Measurements from ENCODE around the gene RAB40C.
"Not testable (repeated sequence)": the region's sequence is repeated elsewhere in the genome, so short reads cannot be mapped to it uniquely, and the experiment has no call there.

Gene RAB40C

DNA sequence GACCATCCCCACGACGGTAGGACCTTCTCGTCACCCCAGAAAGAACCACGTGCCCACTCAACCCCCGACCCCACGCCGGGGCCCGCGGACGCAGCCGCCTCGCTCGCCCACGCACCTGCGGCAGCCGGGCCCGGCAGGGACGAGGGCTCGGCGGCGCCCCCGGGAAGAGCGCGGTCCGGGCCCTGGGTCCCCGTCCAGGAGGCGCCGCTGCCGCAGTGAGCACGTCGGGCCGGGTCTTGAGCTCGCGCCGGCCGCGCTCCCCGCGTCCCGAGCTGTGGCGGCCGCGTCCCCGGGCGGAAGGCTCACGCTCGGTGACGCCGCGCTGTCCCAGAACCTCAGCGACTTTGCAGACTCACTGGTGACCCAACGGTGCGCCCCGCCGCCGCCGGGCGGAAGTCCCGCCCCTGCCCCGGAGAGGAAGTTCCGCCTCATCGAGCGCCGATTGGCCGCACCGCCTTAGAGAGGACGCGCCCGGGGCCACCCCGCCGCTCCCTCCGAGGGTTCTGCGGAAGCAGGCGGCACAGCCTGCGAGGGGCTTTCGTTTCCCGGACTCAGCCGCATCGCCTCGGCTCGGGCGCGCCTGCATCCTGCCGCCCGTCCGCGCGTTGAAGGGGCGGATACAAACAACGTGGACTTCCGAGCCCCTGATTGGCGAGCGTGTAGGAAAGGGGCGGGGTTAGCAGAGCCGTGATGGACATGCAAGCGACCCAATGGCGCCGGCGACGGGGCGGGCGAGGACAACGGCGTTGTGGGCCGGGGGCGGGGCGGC is 793 bp upstream of the RAB40C start:
- DNase-seq (ENCODE audit: low read depth, low spot score): no peak

DNA sequence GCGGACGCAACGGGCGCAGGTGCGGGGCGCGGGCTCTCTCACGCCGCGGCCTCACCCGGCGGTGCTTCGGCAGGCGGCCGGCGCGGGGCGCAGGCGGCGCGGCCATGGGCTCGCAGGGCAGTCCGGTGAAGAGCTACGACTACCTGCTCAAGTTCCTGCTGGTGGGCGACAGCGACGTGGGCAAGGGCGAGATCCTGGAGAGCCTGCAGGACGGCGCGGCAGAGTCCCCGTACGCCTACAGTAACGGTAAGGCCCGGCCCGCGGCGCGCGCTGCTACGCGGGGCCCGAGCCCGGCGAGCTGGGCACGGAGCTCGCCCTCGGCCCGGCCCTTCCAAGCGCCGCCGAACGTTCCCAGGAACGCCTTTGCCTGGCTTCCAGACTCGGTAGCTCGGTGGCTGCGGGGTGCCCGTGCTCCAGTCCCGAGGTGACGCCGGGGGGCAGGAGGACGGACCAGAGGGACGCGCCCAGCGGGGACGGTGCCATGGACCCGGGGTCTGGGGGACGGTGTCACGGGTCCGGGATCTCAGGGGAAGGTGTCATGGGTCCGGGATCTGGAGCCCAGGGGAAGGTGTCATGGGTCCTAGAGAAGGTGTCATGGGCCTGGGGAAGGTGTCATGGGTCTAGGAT is 435 bp downstream of the RAB40C start:
- DNase-seq (ENCODE audit: low read depth, low spot score): no peak

DNA sequence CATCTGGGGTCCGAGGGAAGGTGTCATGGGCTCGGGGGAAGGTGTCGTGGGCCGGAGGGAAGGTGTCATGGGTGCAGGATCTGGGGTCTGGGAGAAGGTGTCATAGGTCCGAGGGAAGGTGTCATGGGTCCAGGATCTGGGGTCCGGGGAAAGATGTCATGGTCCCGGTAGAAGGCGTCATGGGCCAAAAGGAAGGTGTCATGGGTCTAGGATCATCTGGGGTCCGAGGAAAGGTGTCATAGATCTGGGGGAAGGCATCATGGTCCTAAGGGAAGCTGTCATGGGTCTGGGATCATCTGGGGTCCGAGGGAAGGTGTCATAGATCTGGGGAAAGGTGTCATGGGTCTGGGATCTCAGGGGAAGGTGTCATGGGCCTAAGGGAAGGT is 942 bp downstream of the RAB40C start:
- DNase-seq (ENCODE audit: low read depth, low spot score): no peak

DNA sequence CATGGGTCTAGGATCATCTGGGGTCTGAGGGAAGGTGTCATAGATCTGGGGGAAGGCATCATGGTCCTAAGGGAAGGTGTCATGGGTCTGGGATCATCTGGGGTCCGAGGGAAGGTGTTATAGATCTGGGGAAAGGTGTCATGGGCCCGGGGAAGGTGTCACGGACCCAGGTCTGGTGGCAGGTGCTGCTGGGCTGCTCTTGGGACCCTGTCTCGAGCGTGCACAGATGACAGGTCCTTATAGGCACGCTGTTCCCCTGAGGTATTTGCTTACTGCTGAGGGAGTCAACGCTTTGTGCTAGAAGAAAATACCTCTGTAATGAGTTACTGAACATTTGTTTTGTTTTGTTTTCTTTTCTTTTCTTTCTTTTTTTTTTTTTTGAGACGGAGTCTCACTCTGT is 1.4 kb downstream of the RAB40C start:
- DNase-seq (ENCODE audit: low read depth, low spot score): no peak

DNA sequence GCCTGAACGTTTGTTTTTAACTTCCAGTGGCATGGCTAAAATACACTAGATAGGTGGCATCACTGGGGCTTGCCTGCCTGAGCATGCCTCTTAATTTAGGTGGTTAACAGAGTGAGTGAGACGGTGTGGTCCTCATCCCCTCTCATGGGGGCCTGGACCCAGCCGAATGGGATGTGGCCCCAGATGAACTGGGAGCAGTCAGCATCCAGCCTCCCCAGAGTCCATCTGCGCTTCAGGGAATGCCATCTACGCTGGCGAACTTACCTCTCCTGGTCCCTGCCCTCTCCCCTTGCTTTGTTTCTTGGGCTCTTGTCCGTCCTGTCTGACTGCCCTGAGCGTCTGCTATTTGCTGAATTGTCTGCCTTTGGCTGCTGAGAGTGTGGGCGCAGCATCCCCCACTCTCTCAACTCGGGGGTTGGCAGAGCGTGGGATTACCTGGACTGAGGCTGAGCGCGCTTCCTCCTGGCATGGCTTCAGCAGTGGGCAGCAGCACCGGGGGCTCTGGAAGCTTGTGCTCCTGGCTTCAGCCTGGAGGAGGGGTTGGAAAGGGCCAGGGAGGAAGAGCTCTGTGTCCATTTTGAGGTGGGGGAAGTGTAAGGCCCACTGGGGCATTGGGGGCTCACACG is 2.1 kb downstream of the RAB40C start:
- no peak for DNase-seq (ENCODE audit: low read depth, low spot score)

DNA sequence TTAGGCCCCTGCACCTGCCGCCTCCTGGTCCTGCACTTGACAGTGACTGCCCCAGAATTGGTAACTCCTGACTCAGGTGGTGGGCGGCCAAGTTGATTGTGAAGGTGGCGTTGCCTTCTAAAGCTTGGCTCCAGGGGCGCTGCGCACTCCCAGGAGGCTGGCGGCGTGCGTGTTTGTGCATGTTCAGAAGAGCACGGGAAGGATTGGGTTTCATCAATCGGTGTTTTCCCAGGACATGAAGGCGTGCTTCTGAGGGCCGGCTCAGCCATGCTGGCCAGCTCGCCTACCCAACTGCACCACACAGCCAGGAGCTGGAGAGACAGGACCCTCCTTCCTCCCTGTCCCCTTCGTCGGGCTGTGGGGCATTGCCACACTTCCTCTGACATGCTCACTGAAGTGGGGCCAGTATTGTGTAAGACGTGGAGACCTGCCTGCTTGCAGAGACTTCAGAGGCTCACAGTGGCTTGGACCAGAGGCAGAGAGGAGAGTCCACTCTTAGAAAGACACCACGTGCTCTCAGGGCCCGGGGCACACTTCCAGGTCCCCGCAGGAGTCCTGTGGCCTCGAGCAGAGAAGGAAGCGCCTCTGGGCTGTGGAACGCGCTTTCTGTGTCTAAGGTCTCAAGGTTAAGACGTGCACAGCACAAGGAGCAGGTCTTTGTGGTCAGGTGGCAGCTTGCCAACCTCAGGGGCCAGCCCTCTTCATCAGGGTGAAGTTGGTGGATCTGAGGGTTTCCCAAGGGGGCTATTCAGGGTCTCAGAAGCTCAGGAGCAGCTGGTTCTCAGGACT is 2.8 kb downstream of the RAB40C start:
- DNase-seq (ENCODE audit: low read depth, low spot score): no peak

DNA sequence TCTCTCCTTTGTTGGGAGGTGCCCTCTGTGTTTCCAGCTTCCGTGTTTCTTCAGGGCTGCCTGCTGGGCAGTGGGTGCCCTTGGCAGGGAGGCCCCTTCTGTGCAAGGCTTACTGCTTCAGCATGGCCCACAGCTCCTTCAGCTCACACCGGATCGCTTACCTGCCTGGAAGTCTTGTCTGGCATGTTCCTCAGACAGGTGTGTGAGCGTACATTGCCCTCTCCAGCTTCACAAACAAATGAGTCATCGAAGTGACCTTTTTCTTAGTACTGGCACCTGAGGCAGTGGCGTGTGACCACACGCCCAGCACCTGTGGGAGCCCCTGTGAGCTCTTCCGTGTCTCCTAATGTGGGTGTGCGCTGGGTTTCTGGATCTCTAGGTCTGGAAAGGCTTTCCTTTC is 3.5 kb downstream of the RAB40C start:
- DNase-seq (ENCODE audit: low read depth, low spot score): no peak

DNA sequence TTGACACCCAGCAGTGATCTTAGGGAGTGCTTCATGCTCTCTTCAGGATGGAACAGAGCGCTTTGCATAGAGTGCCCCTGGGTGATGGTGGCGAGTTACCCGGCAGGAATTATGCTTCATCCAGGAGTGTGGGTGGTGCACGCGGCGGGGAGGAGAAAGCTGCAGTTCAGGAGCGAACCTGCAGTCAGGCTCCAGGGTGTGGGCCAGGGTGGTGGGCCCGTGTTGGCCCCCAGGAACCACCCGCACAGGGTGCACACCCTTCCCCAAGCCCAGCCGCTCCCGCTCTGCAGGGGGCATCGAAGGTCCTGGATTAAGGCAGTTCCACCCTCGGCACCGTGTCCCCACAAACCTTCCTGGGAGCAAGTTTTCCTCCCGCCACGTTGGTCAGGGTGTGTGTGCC is 3.9 kb downstream of the RAB40C start:
- no peak for DNase-seq (ENCODE audit: low read depth, low spot score)

DNA sequence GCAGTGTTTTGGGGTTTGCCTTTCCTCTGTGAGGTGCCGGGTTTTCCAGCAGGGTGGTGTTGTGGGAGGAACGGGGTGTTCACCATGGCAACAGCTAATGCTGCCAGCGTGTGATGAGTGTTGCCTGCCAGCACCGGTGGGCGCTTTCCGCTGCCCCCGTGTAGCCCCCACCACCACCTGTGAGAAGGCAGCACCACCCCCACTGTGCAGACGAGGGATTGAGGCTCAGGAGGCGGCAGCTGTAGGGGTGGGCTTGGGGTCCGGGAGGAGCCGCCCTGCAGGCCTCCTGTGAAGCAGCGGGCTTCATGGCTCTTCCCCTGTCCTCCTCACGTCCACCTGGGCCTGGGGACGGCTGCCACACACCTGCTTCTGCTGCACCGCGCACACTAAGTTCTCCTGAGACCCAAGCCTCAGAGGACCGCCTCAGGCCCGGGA is 5.2 kb downstream of the RAB40C start:
- no peak for DNase-seq (ENCODE audit: low read depth, low spot score)

DNA sequence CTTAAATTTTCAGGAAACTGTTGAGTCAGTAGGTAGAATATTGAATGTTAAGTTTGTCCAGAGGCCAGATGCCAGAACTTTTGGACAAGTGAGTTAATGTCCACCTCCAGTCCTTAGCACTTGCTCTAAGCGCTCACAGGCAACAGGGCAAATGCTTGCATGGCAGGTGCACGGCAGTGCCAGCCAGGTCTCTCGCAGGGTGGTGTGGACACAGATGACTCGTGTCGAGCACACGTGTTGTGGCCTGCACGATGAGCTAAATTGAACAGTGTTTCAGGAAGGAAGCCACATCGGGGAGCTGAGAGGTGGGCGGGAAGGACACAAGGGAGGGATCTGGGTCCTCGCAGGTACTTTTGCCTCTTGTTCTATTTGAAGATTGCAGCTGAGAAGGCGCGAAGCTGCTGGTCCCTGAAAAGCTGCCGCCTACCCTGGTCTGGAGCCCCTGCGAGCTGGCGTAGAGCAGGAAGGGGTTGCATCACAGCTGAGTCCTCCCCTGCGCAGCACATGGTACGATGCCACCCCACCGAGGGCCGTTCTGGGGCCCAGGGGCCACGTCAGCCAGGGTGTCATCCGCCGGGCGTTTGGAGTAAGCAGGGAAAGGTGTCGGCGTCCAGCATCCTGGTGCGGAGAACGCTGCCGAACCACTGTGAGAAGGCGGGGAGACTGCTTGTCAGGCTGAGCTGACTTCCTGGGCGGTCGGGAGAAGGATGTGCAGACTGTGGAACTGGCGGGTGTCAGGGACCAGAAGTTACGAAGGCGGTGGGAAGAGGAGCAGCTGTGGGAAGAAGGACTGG is 6.3 kb downstream of the RAB40C start:
- DNase-seq (ENCODE audit: low read depth, low spot score): no peak

DNA sequence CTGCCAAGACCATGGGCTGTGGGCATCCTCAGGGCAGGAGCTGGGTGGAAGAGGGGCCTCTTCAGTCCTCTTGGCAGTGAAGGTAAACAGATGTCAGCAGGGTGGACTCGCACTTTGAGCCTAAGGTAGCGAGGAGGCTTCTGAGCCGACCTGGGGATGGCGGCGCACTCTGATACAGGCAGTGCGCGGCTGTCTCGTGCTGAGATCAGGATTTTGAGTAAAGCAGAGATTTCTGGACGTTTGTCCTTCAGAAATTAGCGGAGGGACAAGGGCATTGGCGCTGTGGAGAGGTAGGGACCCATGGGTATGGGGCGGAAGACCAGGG is 6.8 kb downstream of the RAB40C start:
- DNase-seq (ENCODE audit: low read depth, low spot score): no peak

DNA sequence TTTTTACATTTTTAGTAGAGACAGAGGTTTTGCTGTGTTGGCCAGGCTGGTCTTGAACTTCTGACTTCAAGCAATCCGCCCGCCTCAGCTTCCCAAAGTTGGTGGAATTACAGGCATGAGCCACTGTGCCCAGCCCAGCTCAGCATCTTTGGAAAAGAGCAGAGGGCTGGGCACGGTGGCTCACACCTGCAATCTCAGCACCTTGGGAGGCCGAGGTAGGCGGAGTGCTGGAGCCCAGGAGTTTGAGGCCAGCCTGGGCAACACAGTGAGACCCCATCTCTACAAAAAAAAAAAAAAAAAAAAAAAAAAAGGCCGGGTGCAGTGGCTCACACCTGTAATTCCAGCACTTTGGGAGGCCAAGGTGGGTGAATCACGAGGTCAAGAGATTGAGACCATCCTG is 7.8 kb downstream of the RAB40C start:
- DNase-seq (ENCODE audit: low read depth, low spot score): not testable (repeated sequence)

DNA sequence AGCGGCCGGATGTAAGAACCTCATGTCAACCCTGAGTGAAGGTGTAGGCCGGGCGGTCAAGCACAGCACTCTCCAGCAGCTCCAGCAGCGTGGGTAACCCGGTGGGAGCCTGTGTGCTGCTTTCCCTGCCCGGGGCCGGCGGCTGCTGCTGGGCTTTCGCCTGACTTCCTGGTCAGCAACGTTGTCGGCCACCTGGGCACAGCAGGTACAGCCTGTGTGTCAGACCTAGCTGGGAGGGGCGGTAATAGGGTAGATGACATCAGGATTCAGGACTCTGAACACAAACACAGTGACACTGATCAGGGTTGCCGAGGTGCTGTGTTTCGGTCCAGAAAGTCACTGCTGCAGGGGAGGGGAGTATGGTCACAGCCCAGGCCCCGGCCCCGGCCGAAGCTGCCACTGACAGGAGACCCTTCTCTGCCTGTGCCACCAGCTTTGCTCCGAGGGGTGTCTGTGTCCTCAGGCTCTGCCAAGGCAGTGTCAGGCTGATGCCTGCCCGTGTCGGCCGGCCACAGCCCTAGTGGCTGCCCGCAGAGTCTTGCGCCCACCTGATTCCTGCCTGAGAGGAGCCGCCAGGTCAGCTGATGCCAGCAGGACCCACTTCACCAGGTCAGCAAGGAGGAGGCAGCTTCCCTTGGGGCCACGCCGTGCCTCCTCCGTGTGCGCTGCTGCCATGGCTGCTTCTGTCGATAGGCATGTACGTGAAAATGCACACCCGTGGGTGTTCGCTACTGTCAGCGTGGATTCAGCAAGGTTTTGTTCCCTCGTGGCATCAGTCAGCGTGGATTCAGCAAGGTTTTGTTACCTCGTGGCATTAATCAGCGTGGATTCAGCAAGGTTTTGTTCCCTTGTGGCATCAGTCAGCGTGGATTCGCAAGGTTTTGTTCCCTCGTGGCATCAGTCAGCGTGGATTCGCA is 9.2 kb downstream of the RAB40C start:
- no peak for DNase-seq (ENCODE audit: low read depth, low spot score)

DNA sequence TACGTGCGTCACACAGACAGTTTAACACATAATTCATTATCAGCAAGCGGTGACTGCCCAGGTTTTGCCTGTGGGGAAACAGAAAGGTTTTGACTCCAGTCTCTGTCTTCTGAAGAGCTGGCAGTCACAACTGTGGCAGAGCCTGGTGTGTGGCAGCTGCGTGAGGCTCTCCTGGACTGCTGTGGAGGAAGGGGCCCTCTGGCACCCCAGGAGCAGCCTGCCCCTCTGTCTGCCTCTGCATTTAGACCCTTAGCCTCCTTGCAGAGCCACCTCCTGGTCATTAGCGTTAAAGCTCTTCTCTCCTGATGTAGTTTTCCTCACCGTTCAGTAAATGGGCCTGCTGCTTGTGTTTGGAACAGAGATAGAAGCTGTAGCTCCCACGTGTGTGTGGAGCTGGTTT is 10.9 kb downstream of the RAB40C start:
- DNase-seq (ENCODE audit: low read depth, low spot score): no peak

DNA sequence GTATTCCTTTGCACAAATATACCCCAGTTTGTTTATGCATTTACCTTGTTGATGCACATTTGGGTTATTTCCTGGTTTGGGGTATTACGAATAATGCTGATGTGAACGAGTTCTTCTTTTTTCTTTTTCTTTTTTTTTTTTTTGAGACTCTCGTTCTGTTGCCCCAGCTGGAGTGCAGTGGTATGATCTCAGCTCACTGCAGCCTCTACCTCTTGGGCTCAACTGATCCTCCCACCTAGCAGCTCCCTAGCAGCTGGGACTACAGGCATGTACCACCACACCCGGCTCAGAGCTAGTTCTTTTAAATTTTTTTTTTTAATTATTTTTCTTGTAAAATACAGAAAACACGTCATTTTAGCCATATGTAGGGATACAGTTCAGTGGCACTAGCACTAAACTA is 14.1 kb downstream of the RAB40C start:
- no peak for DNase-seq (ENCODE audit: low read depth, low spot score)

DNA sequence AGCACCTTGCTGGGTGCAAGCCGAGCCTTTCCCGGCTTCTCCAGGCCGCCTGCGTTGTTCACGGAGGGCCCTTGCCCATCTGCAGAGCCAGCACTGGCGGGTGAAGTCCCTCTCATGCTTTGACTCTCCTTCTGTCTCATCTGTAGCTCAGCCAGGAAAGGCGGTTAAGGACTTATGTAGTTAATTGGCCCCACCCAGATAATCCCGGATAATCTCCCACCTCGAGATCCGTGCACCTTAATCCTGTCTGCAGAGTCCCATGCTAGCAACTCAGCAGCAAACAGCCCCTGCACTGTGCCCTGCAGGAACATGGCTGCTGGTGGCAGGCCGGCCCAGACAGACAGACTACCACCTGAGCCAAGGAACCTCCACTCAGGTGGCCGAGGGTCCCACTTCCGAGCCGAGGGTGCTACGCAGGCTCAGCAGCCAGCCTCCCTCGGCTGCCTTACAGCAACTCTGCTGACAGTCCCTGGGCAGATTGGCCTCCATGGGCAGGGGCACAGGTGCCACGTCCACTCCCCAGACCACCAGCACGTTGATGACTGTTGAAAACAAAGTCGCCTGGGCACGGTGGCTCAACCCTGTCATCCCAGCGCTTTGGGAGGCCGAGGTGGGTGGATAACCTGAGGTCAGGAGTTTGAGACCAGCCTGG is 16.9 kb downstream of the RAB40C start:
- DNase-seq (ENCODE audit: low read depth, low spot score): no peak

DNA sequence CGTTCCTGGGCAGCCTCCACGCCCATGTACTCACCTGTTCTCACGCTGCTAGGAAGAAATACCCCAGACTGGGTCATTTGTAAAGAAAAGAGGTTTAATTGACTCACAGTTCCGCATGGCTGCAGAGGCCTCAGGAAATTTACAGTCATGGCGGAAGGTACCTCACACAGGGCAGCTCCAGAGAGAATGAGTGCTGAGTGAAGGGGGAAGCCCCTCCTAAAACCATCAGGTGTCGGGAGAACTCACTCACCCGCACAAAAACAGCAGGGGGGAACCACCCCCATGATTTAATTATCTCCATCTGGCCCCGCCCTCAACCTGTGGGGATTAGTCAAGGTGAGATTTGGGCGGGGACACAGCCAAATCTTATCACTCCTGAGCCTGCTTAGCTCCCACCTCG is 18.2 kb downstream of the RAB40C start:
- no peak for DNase-seq (ENCODE audit: low read depth, low spot score)

DNA sequence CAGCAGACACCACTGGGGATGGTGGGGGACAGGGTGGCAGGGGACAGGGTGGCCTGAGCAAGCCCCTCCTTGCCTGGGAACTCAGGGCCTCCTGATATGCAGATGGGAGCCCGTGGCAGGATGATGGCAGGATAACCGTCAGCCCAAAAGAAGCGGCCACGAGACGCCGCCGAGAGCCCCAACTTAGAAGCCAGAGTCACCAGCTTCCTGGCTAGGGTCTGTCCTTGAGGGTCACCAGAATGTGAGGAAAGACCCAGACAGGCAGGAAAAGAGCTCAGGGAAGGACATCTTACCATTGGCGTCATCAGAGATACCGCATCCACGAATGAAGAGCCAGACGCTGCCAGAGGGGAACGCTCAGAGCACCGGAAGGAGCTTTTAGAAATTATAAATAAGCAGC is 19.4 kb downstream of the RAB40C start:
- no peak for DNase-seq (ENCODE audit: low read depth, low spot score)

DNA sequence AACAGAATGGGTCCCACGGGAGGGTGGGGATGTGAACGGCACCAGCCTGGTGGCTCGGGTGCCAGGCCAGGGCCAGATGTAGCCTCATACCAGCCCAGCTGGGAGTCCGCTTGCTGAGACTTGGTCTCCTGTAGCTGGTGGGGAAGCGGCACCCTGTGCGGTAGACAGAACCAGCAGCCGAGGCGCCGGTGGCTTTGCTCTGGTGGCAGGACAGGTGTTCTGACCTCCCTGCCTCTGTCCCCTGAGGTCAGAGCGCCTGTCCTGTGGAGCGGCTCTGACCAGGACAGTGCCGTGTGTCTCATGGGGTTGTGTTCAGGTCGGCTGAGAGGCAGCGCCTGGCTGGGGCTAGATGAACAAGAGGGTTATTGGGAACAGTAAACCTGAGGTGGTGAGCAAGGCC is 20.1 kb downstream of the RAB40C start:
- DNase-seq (ENCODE audit: low read depth, low spot score): no peak

All from iPS DF 19.7 (cell line).